Activated CD4-positive, alpha-beta T cell treated with anti-CD3 and anti-CD28 coated beads for 36 hours (primary cell): ENCODE measurements around the gene ATP13A4. TPM values are rescaled to one million over a fixed set of nuclear protein-coding genes. Genes with fewer than 3 reads are reported as not detected.

Experiments used
- ATAC-seq: fragments of 200-7000 bp; cut with Tn5 transposase; one replicate; pipeline ENCODE4 v1.10.0; 2021; ENCODE audit warnings: mild to moderate bottlenecking, moderate library complexity
- CTCF ChIA-PET: fragments of 350-600 bp; sonication (Branson Sonifier 250); formaldehyde crosslinking; loops from one replicate; lab custom pipeline; 2021; ENCODE audit warnings: antibody characterized with exemption; lab: Charles Lee
- POLR2A ChIA-PET: fragments of 350-600 bp; sonication (Branson Sonifier 250); formaldehyde crosslinking; loops from one replicate; lab custom pipeline; 2021; ENCODE audit warnings: antibody characterized with exemption, inconsistent platforms; lab: Charles Lee
- DNase-seq: peaks from one replicate; pipeline ENCODE4 v3.0.0-alpha.2; 2020
- H3K27ac Mint-ChIP-seq: one replicate; pipeline ENCODE4 v1.8.0; 2021; ENCODE audit warnings: mixed read lengths
- H3K27me3 Mint-ChIP-seq: one replicate; pipeline ENCODE4 v1.8.0; 2021; ENCODE audit warnings: mixed read lengths
- H3K36me3 Mint-ChIP-seq: one replicate; pipeline ENCODE4 v1.8.0; 2021; ENCODE audit warnings: low read depth, mixed read lengths
- H3K4me1 Mint-ChIP-seq: one replicate; pipeline ENCODE4 v1.8.0; 2021; ENCODE audit warnings: mixed read lengths
- H3K4me3 Mint-ChIP-seq: one replicate; pipeline ENCODE4 v1.8.0; 2021; ENCODE audit warnings: mild to moderate bottlenecking, moderate library complexity, mixed read lengths
- H3K9me3 Mint-ChIP-seq: one replicate; pipeline ENCODE4 v1.8.0; 2021; ENCODE audit warnings: low read depth, mixed read lengths
- intact Hi-C, 2 experiments: fragments of 100-400 bp; cut with DNase I in 1 of 2; cut with micrococcal nuclease in 1 of 2; formaldehyde crosslinking; loops; one replicate each; pipeline versions ENCODE4 v1.14.2 to v1.15.1; 2022 to 2024; cut with DNase I, micrococcal nuclease
- total RNA-seq, 2 experiments: library from RNA; stranded (reverse); gene quantifications; one replicate each; pipeline ENCODE4 v1.2.3, GENCODE V29; 2021

The ATP13A4 gene
- total RNA-seq, 2 experiments from 2014 or later, result 1.1 to 3.3 TPM

- H3K9me3 Mint-ChIP-seq, result no peaks in the 10 kb centered on the region
- no peak for ATAC-seq
- no peak overlapping the region for H3K27ac Mint-ChIP-seq
- DNase-seq, result no peak
- intact Hi-C loops, result no loop called here
- H3K36me3 Mint-ChIP-seq, result no peaks in the 10 kb centered on the region
- H3K4me3 Mint-ChIP-seq, result no peak overlapping the region
- POLR2A ChIA-PET, result no interaction called here
- H3K27me3 Mint-ChIP-seq, result no peaks in the 10 kb centered on the region
- CTCF ChIA-PET, result no interaction called here
- no peaks in the 10 kb centered on the region for H3K4me1 Mint-ChIP-seq
Measured at GRCh38 chr3:193452338-193452737, 102.4 kb downstream of the ATP13A4 start.

GRCh38 chr3:193451902-193452301 is 102.8 kb downstream of the ATP13A4 start:
- DNase-seq (no peak), ATAC-seq (no peak)
- Mint-ChIP-seq H3K27ac (no peak overlapping the region), H3K4me3 (no peak overlapping the region), H3K27me3 (no peaks in the 10 kb centered on the region), H3K9me3 (no peaks in the 10 kb centered on the region), H3K36me3 (no peaks in the 10 kb centered on the region), H3K4me1 (no peaks in the 10 kb centered on the region)
- POLR2A ChIA-PET, result no interaction called here
- intact Hi-C loops, result no loop called here
- CTCF ChIA-PET, result no interaction called here

GRCh38 chr3:193446965-193447602 is 107.6 kb downstream of the ATP13A4 start:
- Mint-ChIP-seq H3K9me3 (no peaks in the 10 kb centered on the region), H3K4me1 (no peaks in the 10 kb centered on the region), H3K36me3 (no peaks in the 10 kb centered on the region), H3K27me3 (no peaks in the 10 kb centered on the region), H3K4me3 (no peak overlapping the region), H3K27ac (no peak overlapping the region)
- intact Hi-C loops, result no loop called here
- ATAC-seq (no peak), DNase-seq (no peak)
- CTCF ChIA-PET, result no interaction called here
- POLR2A ChIA-PET, result no interaction called here

- intact Hi-C loops, result no loop called here
- Mint-ChIP-seq H3K4me1 (no peaks in the 10 kb centered on the region), H3K36me3 (peaks cover 4% of the 10 kb centered on the region), H3K27me3 (no peaks in the 10 kb centered on the region), H3K9me3 (no peaks in the 10 kb centered on the region), H3K27ac (no peak overlapping the region), H3K4me3 (no peak overlapping the region)
- CTCF ChIA-PET, result no interaction called here
- DNase-seq (no peak), ATAC-seq (no peak)
- POLR2A ChIA-PET, result no interaction called here
Measured at GRCh38 chr3:193439423-193439822, 115.3 kb downstream of the ATP13A4 start.

- ChIA-PET CTCF (no interaction called here), POLR2A (no interaction called here)
- intact Hi-C loops, result no loop called here
- H3K4me1 Mint-ChIP-seq, result no peaks in the 10 kb centered on the region
- ATAC-seq (no peak), DNase-seq (no peak)
- H3K27me3 Mint-ChIP-seq, result peaks cover 3% of the 10 kb centered on the region
- no peak overlapping the region for H3K27ac Mint-ChIP-seq
- peaks cover 25% of the 10 kb centered on the region for H3K36me3 Mint-ChIP-seq
- no peak overlapping the region for H3K4me3 Mint-ChIP-seq
- peaks cover 49% of the 10 kb centered on the region for H3K9me3 Mint-ChIP-seq
Measured at GRCh38 chr3:193418576-193419373, 135.9 kb downstream of the ATP13A4 start.

- intact Hi-C loops, result no loop called here
- Mint-ChIP-seq H3K27ac (no peak overlapping the region), H3K4me3 (no peak overlapping the region), H3K36me3 (peaks cover 20% of the 10 kb centered on the region), H3K9me3 (peaks cover 43% of the 10 kb centered on the region), H3K27me3 (no peaks in the 10 kb centered on the region), H3K4me1 (no peaks in the 10 kb centered on the region)
- ChIA-PET CTCF (no interaction called here), POLR2A (no interaction called here)
- DNase-seq (no peak), ATAC-seq (no peak)
Measured at GRCh38 chr3:193416629-193417028, 138.1 kb downstream of the ATP13A4 start.

GRCh38 chr3:193407688-193408087 is 147.0 kb downstream of the ATP13A4 start:
- ChIA-PET CTCF (no interaction called here), POLR2A (interaction anchor here (0.6 kb wide), 1 partner anchor 23 kb away, joined by 3 read pairs; no protein-coding TSS in a partner anchor)
- Mint-ChIP-seq H3K27me3 (no peaks in the 10 kb centered on the region), H3K27ac (no peak overlapping the region), H3K36me3 (no peaks in the 10 kb centered on the region), H3K4me1 (no peaks in the 10 kb centered on the region), H3K9me3 (no peaks in the 10 kb centered on the region), H3K4me3 (no peak overlapping the region)
- DNase-seq (no peak), ATAC-seq (no peak)
- intact Hi-C loops, result no loop called here

GRCh38 chr3:193407112-193407511 is 147.6 kb downstream of the ATP13A4 start:
- no peaks in the 10 kb centered on the region for H3K36me3 Mint-ChIP-seq
- DNase-seq, result no peak
- H3K4me1 Mint-ChIP-seq, result no peaks in the 10 kb centered on the region
- CTCF ChIA-PET, result no interaction called here
- H3K27ac Mint-ChIP-seq, result no peak overlapping the region
- H3K27me3 Mint-ChIP-seq, result no peaks in the 10 kb centered on the region
- H3K9me3 Mint-ChIP-seq, result no peaks in the 10 kb centered on the region
- H3K4me3 Mint-ChIP-seq, result no peak overlapping the region
- intact Hi-C loops, result no loop called here
- POLR2A ChIA-PET, result interaction anchor here (0.6 kb wide), 1 partner anchor 24 kb away, joined by 3 read pairs; no protein-coding TSS in a partner anchor
- ATAC-seq, result no peak

GRCh38 chr3:193403307-193403706 is 151.4 kb downstream of the ATP13A4 start:
- no peaks in the 10 kb centered on the region for H3K27me3 Mint-ChIP-seq
- ChIA-PET POLR2A (no interaction called here), CTCF (no interaction called here)
- intact Hi-C loops, result no loop called here
- no peaks in the 10 kb centered on the region for H3K36me3 Mint-ChIP-seq
- no peak overlapping the region for H3K4me3 Mint-ChIP-seq
- H3K9me3 Mint-ChIP-seq, result no peaks in the 10 kb centered on the region
- H3K27ac Mint-ChIP-seq, result no peak overlapping the region
- DNase-seq (no peak), ATAC-seq (no peak)
- H3K4me1 Mint-ChIP-seq, result no peaks in the 10 kb centered on the region

- DNase-seq (no peak), ATAC-seq (no peak)
- CTCF ChIA-PET, result no interaction called here
- Mint-ChIP-seq H3K9me3 (no peaks in the 10 kb centered on the region), H3K36me3 (no peaks in the 10 kb centered on the region), H3K4me3 (no peak overlapping the region), H3K4me1 (no peaks in the 10 kb centered on the region), H3K27me3 (peaks cover 2% of the 10 kb centered on the region), H3K27ac (no peak overlapping the region)
- POLR2A ChIA-PET, result no interaction called here
- intact Hi-C loops, result no loop called here
Measured at GRCh38 chr3:193400304-193400703, 154.4 kb downstream of the ATP13A4 start.

- Mint-ChIP-seq H3K4me3 (no peak overlapping the region), H3K36me3 (no peaks in the 10 kb centered on the region), H3K27me3 (peaks cover 2% of the 10 kb centered on the region), H3K9me3 (no peaks in the 10 kb centered on the region), H3K27ac (no peak overlapping the region), H3K4me1 (no peaks in the 10 kb centered on the region)
- DNase-seq (no peak), ATAC-seq (no peak)
- ChIA-PET CTCF (interaction anchor here (0.8 kb wide), 1 partner anchor 9 kb away, joined by 3 read pairs; no protein-coding TSS in a partner anchor), POLR2A (no interaction called here)
- intact Hi-C loops, result no loop called here
Measured at GRCh38 chr3:193396451-193397244, 158.0 kb downstream of the ATP13A4 start.
